Duodenal mucosa (tissue), 2 donors: Measurements from ENCODE around the gene ABI3BP.

Experiments used
- H3K27ac ChIP-seq: one replicate; pipeline ENCODE4 v1.7.0; 2013; ENCODE audit warnings: low read depth, low read length
- H3K27me3 ChIP-seq, 2 donors: one replicate each; pipeline ENCODE4 v1.7.0; 2013; ENCODE audit warnings: low read length in 2 of 2, control low read depth in 1 of 2; ENCODE audit not compliant: insufficient read depth in 2 of 2, control insufficient read depth in 1 of 2
- H3K36me3 ChIP-seq, 2 donors: one replicate each; pipeline ENCODE4 v1.7.0; 2013; ENCODE audit warnings: low read length in 2 of 2, control low read depth in 1 of 2; ENCODE audit not compliant: insufficient read depth in 2 of 2, control insufficient read depth in 1 of 2
- H3K4me1 ChIP-seq, 2 donors: one replicate each; pipeline ENCODE4 v1.7.0; 2013; ENCODE audit warnings: low read length in 2 of 2, control low read depth in 1 of 2; ENCODE audit not compliant: insufficient read depth in 2 of 2, control insufficient read depth in 1 of 2
- H3K4me3 ChIP-seq, 2 donors: one replicate each; pipeline ENCODE4 v1.7.0; 2013; ENCODE audit warnings: low read length in 2 of 2, low read depth in 1 of 2
- H3K9ac ChIP-seq, 2 donors: one replicate each; pipeline ENCODE4 v1.7.0; 2013; ENCODE audit warnings: low read length in 2 of 2, low read depth in 1 of 2
- H3K9me3 ChIP-seq, 2 donors: one replicate each; pipeline ENCODE4 v1.7.0; 2013; ENCODE audit warnings: low read length in 2 of 2, control low read depth in 1 of 2; ENCODE audit not compliant: control insufficient read depth in 1 of 2

ABI3BP gene

DNA sequence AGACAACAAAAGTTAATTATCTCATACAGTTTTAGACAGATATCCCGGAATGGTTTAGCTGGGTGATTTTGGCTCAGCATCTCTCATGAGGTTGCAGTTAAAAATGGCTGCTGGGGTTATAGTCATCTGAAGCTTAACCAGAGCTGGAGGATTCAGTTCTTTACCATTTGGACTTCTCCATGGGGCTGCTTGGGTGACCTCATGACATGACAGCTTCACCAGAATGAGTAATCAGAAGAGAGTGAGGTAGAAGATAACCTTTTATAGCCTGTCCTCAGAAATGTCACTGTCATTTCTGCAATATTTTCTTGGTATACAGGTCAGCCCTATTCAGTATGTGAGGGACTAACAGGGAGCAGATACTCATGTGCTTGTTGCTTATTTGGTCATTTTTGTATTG lies 253.0 kb downstream of the ABI3BP start:
- no peak overlapping the region for H3K4me3 ChIP-seq
- H3K9ac ChIP-seq = no peak overlapping the region
- no peaks in the 10 kb centered on the region for H3K27me3 ChIP-seq
- H3K36me3 ChIP-seq = peaks cover 44 to 83% of the 10 kb centered on the region in 2 donors
- no peaks in the 10 kb centered on the region for H3K9me3 ChIP-seq
- no peaks in the 10 kb centered on the region for H3K4me1 ChIP-seq
- no peak overlapping the region for H3K27ac ChIP-seq

- no peaks in the 10 kb centered on the region for H3K4me1 ChIP-seq
- H3K36me3 ChIP-seq = peaks cover 36 to 89% of the 10 kb centered on the region in 2 donors
- H3K4me3 ChIP-seq = no peak overlapping the region
- H3K9ac ChIP-seq = no peak overlapping the region
- no peak overlapping the region for H3K27ac ChIP-seq
- H3K9me3 ChIP-seq = no peaks in the 10 kb centered on the region
- no peaks in the 10 kb centered on the region for H3K27me3 ChIP-seq
Observed at GRCh38 chr3:100737334-100737733, 255.9 kb downstream of the ABI3BP start.

- no peak overlapping the region for H3K9ac ChIP-seq
- no peak overlapping the region for H3K27ac ChIP-seq
- no peak overlapping the region for H3K4me3 ChIP-seq
- H3K27me3 ChIP-seq = no peaks in the 10 kb centered on the region
- H3K9me3 ChIP-seq = no peaks in the 10 kb centered on the region
- H3K36me3 ChIP-seq = peaks cover 25 to 76% of the 10 kb centered on the region in 2 donors
- H3K4me1 ChIP-seq = no peaks in the 10 kb centered on the region
Observed at GRCh38 chr3:100732435-100732834, 260.8 kb downstream of the ABI3BP start.

DNA sequence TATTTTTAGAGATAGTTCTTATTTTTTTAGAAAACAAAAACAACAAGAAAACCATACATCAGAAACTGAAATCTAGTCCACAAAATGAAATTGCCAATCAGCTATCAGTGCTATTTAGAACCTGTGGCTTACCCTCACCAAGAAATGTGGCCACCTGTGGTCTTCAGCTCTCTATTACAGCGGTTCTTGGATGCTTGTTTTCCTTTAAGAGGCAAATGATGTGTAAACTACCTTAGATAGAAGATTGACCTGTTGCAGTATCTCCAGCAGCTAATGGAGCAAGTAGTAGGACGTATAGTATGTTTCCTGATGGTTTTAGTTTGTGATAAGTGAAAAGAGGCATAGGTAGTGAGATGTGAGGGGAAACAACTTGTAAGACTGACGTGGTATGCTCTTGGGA lies 262.7 kb downstream of the ABI3BP start:
- no peak overlapping the region for H3K4me3 ChIP-seq
- H3K36me3 ChIP-seq = peaks cover 13 to 78% of the 10 kb centered on the region in 2 donors
- no peak overlapping the region for H3K9ac ChIP-seq
- no peaks in the 10 kb centered on the region for H3K9me3 ChIP-seq
- no peaks in the 10 kb centered on the region for H3K27me3 ChIP-seq
- no peaks in the 10 kb centered on the region for H3K4me1 ChIP-seq
- H3K27ac ChIP-seq = no peak overlapping the region

DNA sequence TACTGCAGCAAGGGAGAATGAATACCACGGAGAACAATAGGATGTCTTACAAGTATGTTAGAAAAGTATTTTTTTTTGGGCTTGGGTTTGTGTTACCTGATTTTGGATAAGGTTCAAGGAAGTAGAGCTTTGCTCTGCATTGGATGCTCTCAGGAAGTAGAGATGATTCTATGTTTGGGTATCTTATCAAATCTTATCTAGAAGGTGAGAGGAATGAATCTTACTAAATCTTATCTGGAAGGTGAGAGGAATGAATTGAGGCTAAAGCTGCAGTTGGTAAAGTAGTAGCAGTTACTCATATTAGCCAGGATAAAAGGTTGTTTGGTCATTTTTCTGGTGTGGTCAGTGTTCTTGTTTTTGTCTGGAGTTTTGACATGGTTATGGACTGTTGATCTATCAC lies 266.5 kb downstream of the ABI3BP start:
- H3K4me1 ChIP-seq = no peaks in the 10 kb centered on the region
- no peak overlapping the region for H3K4me3 ChIP-seq
- H3K36me3 ChIP-seq = peaks cover 13 to 68% of the 10 kb centered on the region in 2 donors
- no peak overlapping the region for H3K9ac ChIP-seq
- H3K9me3 ChIP-seq = no peaks in the 10 kb centered on the region
- no peak overlapping the region for H3K27ac ChIP-seq
- H3K27me3 ChIP-seq = no peaks in the 10 kb centered on the region

GRCh38 chr3:100725935-100726513 lies 267.2 kb downstream of the ABI3BP start:
- Histone ChIP-seq H3K36me3 (peaks cover 19 to 71% of the 10 kb centered on the region in 2 donors), H3K27me3 (no peaks in the 10 kb centered on the region), H3K27ac (no peak overlapping the region), H3K9ac (no peak overlapping the region), H3K4me3 (no peak overlapping the region), H3K4me1 (no peaks in the 10 kb centered on the region), H3K9me3 (no peaks in the 10 kb centered on the region)

GRCh38 chr3:100720426-100720825 lies 272.8 kb downstream of the ABI3BP start:
- Histone ChIP-seq H3K27me3 (no peaks in the 10 kb centered on the region), H3K27ac (no peak overlapping the region), H3K9me3 (no peaks in the 10 kb centered on the region), H3K4me3 (no peak overlapping the region), H3K9ac (no peak overlapping the region), H3K36me3 (peaks cover 22 to 46% of the 10 kb centered on the region in 2 donors), H3K4me1 (peaks cover 4 to 8% of the 10 kb centered on the region in 2 donors)

DNA sequence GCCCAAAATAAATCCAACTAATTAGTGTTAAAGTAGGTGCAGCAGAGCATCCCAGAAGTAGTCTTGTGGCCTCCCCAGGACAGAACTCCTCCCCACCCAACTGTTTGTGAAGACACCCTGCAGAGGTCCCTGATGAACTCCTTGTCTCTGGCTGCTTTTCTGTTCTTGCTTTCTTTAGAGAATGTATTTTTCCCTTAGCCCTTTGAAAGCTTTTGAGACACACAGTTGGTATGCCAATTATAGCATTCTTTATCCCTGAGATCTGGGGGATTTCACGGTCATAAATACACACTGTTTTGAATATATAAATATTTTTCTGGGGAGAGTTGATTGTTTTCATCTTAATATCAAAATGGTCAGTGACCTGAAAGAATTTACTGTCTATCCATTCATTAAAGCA lies 274.1 kb downstream of the ABI3BP start:
- Histone ChIP-seq H3K9me3 (no peaks in the 10 kb centered on the region), H3K27ac (no peak overlapping the region), H3K4me1 (peaks cover 4 to 8% of the 10 kb centered on the region in 2 donors), H3K36me3 (peaks cover 28 to 49% of the 10 kb centered on the region in 2 donors), H3K9ac (no peak overlapping the region), H3K27me3 (no peaks in the 10 kb centered on the region), H3K4me3 (no peak overlapping the region)

- no peaks in the 10 kb centered on the region for H3K27me3 ChIP-seq
- H3K4me1 ChIP-seq = peaks cover 4 to 11% of the 10 kb centered on the region in 2 donors
- H3K36me3 ChIP-seq = peaks cover 28 to 49% of the 10 kb centered on the region in 2 donors
- H3K9ac ChIP-seq = no peak overlapping the region
- no peak overlapping the region for H3K4me3 ChIP-seq
- no peak overlapping the region for H3K27ac ChIP-seq
- no peaks in the 10 kb centered on the region for H3K9me3 ChIP-seq
Observed at GRCh38 chr3:100717637-100718487, 275.4 kb downstream of the ABI3BP start.

- Histone ChIP-seq H3K36me3 (peaks cover 28 to 43% of the 10 kb centered on the region in 2 donors), H3K4me1 (peaks cover 10 to 14% of the 10 kb centered on the region in 2 donors), H3K4me3 (no peak overlapping the region), H3K9ac (no peak overlapping the region), H3K27ac (no peak overlapping the region), H3K27me3 (no peaks in the 10 kb centered on the region), H3K9me3 (no peaks in the 10 kb centered on the region)
Observed at GRCh38 chr3:100717063-100717462, 276.2 kb downstream of the ABI3BP start.
